Mesenchymal stem cell (in vitro differentiated cells and primary cell): Measurements from ENCODE around the gene MASP2.
"Not testable (repeated sequence)": the region's sequence is repeated elsewhere in the genome, so short reads cannot be mapped to it uniquely, and the experiment has no call there.

Experiments used
- DNase-seq: peaks from one replicate; pipeline ENCODE4 v3.0.0-alpha.2; 2013
- H2AFZ ChIP-seq: one replicate; pipeline ENCODE4 v1.6.1; 2013; ENCODE audit warnings: low read depth, mild to moderate bottlenecking, control low read depth, inconsistent platforms, low read length, moderate library complexity
- H2AK5ac ChIP-seq: 2 replicates; pipeline ENCODE4 v1.6.1; 2013; ENCODE audit warnings: low read length, moderate library complexity, mild to moderate bottlenecking, inconsistent platforms; ENCODE audit not compliant: severe bottlenecking
- H2BK120ac ChIP-seq: one replicate; pipeline ENCODE4 v1.6.1; 2013; ENCODE audit warnings: low read depth, mild to moderate bottlenecking, inconsistent platforms, low read length, moderate library complexity
- H2BK12ac ChIP-seq, 2 experiments: one replicate each; pipeline ENCODE4 v1.6.1; 2013; ENCODE audit warnings: inconsistent platforms in 2 of 2, low read length in 2 of 2, mild to moderate bottlenecking in 2 of 2, moderate library complexity in 2 of 2, control low read depth in 1 of 2
- H2BK15ac ChIP-seq: one replicate; pipeline ENCODE4 v1.6.1; 2013; ENCODE audit warnings: mild to moderate bottlenecking, low read depth, inconsistent platforms; ENCODE audit not compliant: poor library complexity, severe bottlenecking
- H2BK5ac ChIP-seq: 2 replicates; pipeline ENCODE4 v1.6.1; 2013; ENCODE audit warnings: low read depth, mild to moderate bottlenecking, low read length, control low read depth, inconsistent platforms; ENCODE audit not compliant: poor library complexity, severe bottlenecking
- H3K14ac ChIP-seq, 2 experiments: one replicate each; pipeline ENCODE4 v1.6.1; 2013; ENCODE audit warnings: inconsistent platforms in 2 of 2, low read length in 2 of 2, control low read depth in 1 of 2, mild to moderate bottlenecking in 1 of 2, moderate library complexity in 1 of 2
- H3K18ac ChIP-seq, 2 experiments: one replicate each; pipeline ENCODE4 v1.6.1; 2013; ENCODE audit warnings: inconsistent platforms in 2 of 2, low read length in 2 of 2, control low read depth in 1 of 2, low read depth in 1 of 2, mild to moderate bottlenecking in 1 of 2
- H3K23ac ChIP-seq, 2 experiments: one replicate each; pipeline ENCODE4 v1.6.1; 2013; ENCODE audit warnings: inconsistent platforms in 2 of 2, low read length in 2 of 2, mild to moderate bottlenecking in 2 of 2, moderate library complexity in 2 of 2, control low read depth in 1 of 2
- H3K27ac ChIP-seq: 2 replicates; pipeline ENCODE4 v1.5.1; 2013; ENCODE audit warnings: mild to moderate bottlenecking, moderate library complexity, low read length, control low read depth, inconsistent platforms; ENCODE audit not compliant: poor library complexity, severe bottlenecking
- H3K27me3 ChIP-seq, 2 experiments: 2 replicates each; pipeline versions ENCODE4 v1.6.1 to v1.7.0; 2013; ENCODE audit warnings: low read length in 2 of 2, mild to moderate bottlenecking in 2 of 2, moderate library complexity in 2 of 2, control low read depth in 1 of 2, inconsistent platforms in 1 of 2; ENCODE audit not compliant: control insufficient read depth in 1 of 2, insufficient read depth in 1 of 2
- H3K36me3 ChIP-seq, 2 experiments: 2 replicates each; pipeline versions ENCODE4 v1.6.1 to v1.7.0; 2013; ENCODE audit warnings: low read length in 2 of 2, control low read depth in 1 of 2, inconsistent platforms in 1 of 2, low read depth in 1 of 2, mild to moderate bottlenecking in 1 of 2; ENCODE audit not compliant: insufficient read depth in 2 of 2, control insufficient read depth in 1 of 2
- H3K4ac ChIP-seq, 2 experiments: one replicate each; pipeline ENCODE4 v1.6.1; 2013; ENCODE audit warnings: inconsistent platforms in 2 of 2, low read length in 2 of 2, mild to moderate bottlenecking in 2 of 2, moderate library complexity in 2 of 2, control low read depth in 1 of 2, low read depth in 1 of 2
- H3K4me1 ChIP-seq: 2 replicates; pipeline ENCODE4 v1.6.1; 2013; ENCODE audit warnings: low read depth, low read length, control low read depth; ENCODE audit not compliant: control insufficient read depth, insufficient read depth
- H3K4me2 ChIP-seq: 2 replicates; pipeline ENCODE4 v1.6.1; 2013; ENCODE audit warnings: low read length, mild to moderate bottlenecking, inconsistent platforms; ENCODE audit not compliant: poor library complexity, severe bottlenecking
- H3K4me3 ChIP-seq, 2 experiments: 2 replicates each; pipeline versions ENCODE4 v1.5.1 to v1.7.0; 2013; ENCODE audit warnings: low read length in 2 of 2, mild to moderate bottlenecking in 2 of 2, control low read depth in 1 of 2, low read depth in 1 of 2; ENCODE audit not compliant: insufficient read depth in 1 of 2
- H3K79me1 ChIP-seq: replicated peaks from 2 replicates; pipeline ENCODE4 v1.6.1; 2013; ENCODE audit warnings: mild to moderate bottlenecking, control low read depth, low read length, inconsistent platforms; ENCODE audit not compliant: poor library complexity, severe bottlenecking
- H3K9ac ChIP-seq: 2 replicates; pipeline ENCODE4 v1.7.0; 2013; ENCODE audit warnings: mild to moderate bottlenecking, low read length, moderate library complexity
- H3K9me3 ChIP-seq: 2 replicates; pipeline ENCODE4 v1.7.0; 2013; ENCODE audit warnings: mild to moderate bottlenecking, low read length; ENCODE audit not compliant: control insufficient read depth
- H4K8ac ChIP-seq: one replicate; pipeline ENCODE4 v1.6.1; 2013; ENCODE audit warnings: inconsistent platforms, mild to moderate bottlenecking, low read length, moderate library complexity
- H4K91ac ChIP-seq: one replicate; pipeline ENCODE4 v1.6.1; 2013; ENCODE audit warnings: mild to moderate bottlenecking, low read length, inconsistent platforms
- WGBS: methylation state at CpG from one replicate; pipeline ENCODE4 v1.1.7; 2013; ENCODE audit warnings: mixed read lengths; 5-methylcytosine and 5-hydroxymethylcytosine counted together

The MASP2 gene

DNA sequence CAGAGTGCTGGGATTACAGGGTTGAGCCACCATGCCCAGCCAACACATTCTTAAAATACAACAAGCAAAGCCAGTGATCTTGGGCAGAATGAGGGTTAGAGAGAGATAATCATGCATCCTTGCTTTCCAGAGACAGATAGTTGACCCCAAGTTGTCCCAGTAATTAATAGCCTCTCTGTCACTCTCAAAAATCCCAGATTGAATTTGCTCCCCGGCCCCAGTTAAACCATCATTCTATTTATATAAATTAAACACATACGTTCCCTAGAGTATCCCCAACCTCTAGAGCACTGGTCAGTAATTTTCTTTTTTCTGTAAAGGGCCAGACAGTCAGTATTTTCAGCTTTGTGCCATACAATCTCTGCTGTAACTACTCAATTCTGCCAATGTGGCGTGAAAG lies 50.9 kb downstream of the MASP2 start:
- Histone ChIP-seq H2AFZ (no peak overlapping the region), H4K91ac (no peak overlapping the region), H3K79me1 (no peaks in the 10 kb centered on the region), H3K36me3 (no peaks in the 10 kb centered on the region), H3K4me2 (no peak overlapping the region), H2AK5ac (no peak overlapping the region), H3K27ac (no peak overlapping the region), H3K9ac (no peak overlapping the region), H2BK15ac (no peak overlapping the region), H3K14ac (no peak overlapping the region), H2BK12ac (no peak overlapping the region), H3K9me3 (peaks cover 4% of the 10 kb centered on the region), H3K4ac (no peak overlapping the region), H3K4me1 (no peaks in the 10 kb centered on the region), H3K23ac (no peak overlapping the region), H3K27me3 (peaks cover 3 to 11% of the 10 kb centered on the region in 2 experiments), H2BK5ac (no peak overlapping the region), H4K8ac (no peak overlapping the region), H3K4me3 (no peak overlapping the region), H2BK120ac (no peak overlapping the region), H3K18ac (no peak overlapping the region)
- no peak for DNase-seq
- WGBS = 81% methylated on average over 3 of the region's 3 CpGs

GRCh38 chr1:10992864-10993263 lies 54.2 kb downstream of the MASP2 start:
- Histone ChIP-seq H3K4me2 (no peak overlapping the region), H3K27me3 (peaks cover 3 to 17% of the 10 kb centered on the region in 2 experiments), H3K4me3 (no peak overlapping the region), H2BK15ac (no peak overlapping the region), H3K27ac (no peak overlapping the region), H3K4ac (no peak overlapping the region), H2BK12ac (no peak overlapping the region), H3K79me1 (no peaks in the 10 kb centered on the region), H2AFZ (no peak overlapping the region), H2BK5ac (no peak overlapping the region), H4K91ac (no peak overlapping the region), H3K23ac (no peak overlapping the region), H2BK120ac (no peak overlapping the region), H3K18ac (no peak overlapping the region), H3K4me1 (peaks cover 1% of the 10 kb centered on the region), H2AK5ac (no peak overlapping the region), H4K8ac (no peak overlapping the region), H3K36me3 (no peaks in the 10 kb centered on the region), H3K9ac (no peak overlapping the region), H3K14ac (no peak overlapping the region), H3K9me3 (no peaks in the 10 kb centered on the region)
- DNase-seq = no peak
- 89% methylated on average over 4 of the region's 4 CpGs for WGBS

- 61% methylated on average over 1 of the region's 2 CpGs for WGBS
- H3K9ac ChIP-seq, H3K14ac ChIP-seq, H3K4me1 ChIP-seq, H3K23ac ChIP-seq, H3K4me2 ChIP-seq, H2BK15ac ChIP-seq, H2BK5ac ChIP-seq, H2BK120ac ChIP-seq, H4K91ac ChIP-seq, H2AFZ ChIP-seq, H3K27ac ChIP-seq, H2BK12ac ChIP-seq, H4K8ac ChIP-seq, H3K79me1 ChIP-seq, H3K4me3 ChIP-seq, H3K36me3 ChIP-seq, H3K4ac ChIP-seq, H3K9me3 ChIP-seq, DNase-seq, H3K18ac ChIP-seq, H2AK5ac ChIP-seq: not testable (repeated sequence)
- H3K27me3 ChIP-seq = peaks cover 3 to 19% of the 10 kb centered on the region in 2 experiments
These were observed 55.0 kb downstream of the MASP2 start for GRCh38 chr1:10992004-10992403.

DNA sequence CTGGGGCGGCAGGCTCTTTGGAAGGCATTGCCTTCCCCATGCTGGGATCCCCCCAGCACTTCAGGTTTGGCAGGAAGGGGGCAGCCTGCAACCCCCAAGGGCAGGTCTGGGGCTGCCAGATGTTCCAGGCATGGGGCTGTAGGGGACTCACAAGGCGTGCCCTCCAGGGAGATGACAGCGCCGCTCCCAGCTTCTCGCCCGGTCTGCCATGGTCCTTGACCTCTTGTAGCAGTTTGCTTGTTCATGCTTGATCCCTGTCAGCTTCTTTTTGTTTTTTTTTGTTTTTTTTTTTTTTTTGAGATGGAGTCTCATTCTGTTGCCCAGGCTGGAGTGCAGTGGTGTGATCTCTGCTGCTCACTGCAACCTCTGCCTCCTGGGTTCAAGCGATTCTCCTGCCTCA lies 56.2 kb downstream of the MASP2 start:
- H2BK15ac ChIP-seq = no peak overlapping the region
- no peaks in the 10 kb centered on the region for H3K9me3 ChIP-seq
- no peak overlapping the region for H2BK12ac ChIP-seq
- H4K91ac ChIP-seq = no peak overlapping the region
- peaks cover 4 to 20% of the 10 kb centered on the region in 2 experiments for H3K27me3 ChIP-seq
- no peak overlapping the region for H3K14ac ChIP-seq
- H3K4me3 ChIP-seq = no peak overlapping the region
- no peak for DNase-seq
- H3K4me1 ChIP-seq = peaks cover 1% of the 10 kb centered on the region
- no peak overlapping the region for H2BK120ac ChIP-seq
- H2BK5ac ChIP-seq = no peak overlapping the region
- no peak overlapping the region for H2AK5ac ChIP-seq
- H3K23ac ChIP-seq = no peak overlapping the region
- no peak overlapping the region for H2AFZ ChIP-seq
- no peak overlapping the region for H3K27ac ChIP-seq
- no peak overlapping the region for H3K9ac ChIP-seq
- no peaks in the 10 kb centered on the region for H3K79me1 ChIP-seq
- no peak overlapping the region for H3K18ac ChIP-seq
- no peaks in the 10 kb centered on the region for H3K36me3 ChIP-seq
- H3K4me2 ChIP-seq = no peak overlapping the region
- 90% methylated on average over 7 of the region's 7 CpGs for WGBS
- H4K8ac ChIP-seq = no peak overlapping the region
- no peak overlapping the region for H3K4ac ChIP-seq
